GM12873 (cell line): ENCODE measurements around the gene BAZ2B.

Experiments
- TF ChIP-seq, protein P1 (sequence below): IDR thresholded peaks from 2 replicates; pipeline ENCODE4 v1.5.1; 2012; ENCODE audit warnings: low read depth, mild to moderate bottlenecking, moderate library complexity, low read length, control low read depth; ENCODE audit not compliant: insufficient read depth; ENCODE audit errors: missing control alignments

The BAZ2B gene, protein sequence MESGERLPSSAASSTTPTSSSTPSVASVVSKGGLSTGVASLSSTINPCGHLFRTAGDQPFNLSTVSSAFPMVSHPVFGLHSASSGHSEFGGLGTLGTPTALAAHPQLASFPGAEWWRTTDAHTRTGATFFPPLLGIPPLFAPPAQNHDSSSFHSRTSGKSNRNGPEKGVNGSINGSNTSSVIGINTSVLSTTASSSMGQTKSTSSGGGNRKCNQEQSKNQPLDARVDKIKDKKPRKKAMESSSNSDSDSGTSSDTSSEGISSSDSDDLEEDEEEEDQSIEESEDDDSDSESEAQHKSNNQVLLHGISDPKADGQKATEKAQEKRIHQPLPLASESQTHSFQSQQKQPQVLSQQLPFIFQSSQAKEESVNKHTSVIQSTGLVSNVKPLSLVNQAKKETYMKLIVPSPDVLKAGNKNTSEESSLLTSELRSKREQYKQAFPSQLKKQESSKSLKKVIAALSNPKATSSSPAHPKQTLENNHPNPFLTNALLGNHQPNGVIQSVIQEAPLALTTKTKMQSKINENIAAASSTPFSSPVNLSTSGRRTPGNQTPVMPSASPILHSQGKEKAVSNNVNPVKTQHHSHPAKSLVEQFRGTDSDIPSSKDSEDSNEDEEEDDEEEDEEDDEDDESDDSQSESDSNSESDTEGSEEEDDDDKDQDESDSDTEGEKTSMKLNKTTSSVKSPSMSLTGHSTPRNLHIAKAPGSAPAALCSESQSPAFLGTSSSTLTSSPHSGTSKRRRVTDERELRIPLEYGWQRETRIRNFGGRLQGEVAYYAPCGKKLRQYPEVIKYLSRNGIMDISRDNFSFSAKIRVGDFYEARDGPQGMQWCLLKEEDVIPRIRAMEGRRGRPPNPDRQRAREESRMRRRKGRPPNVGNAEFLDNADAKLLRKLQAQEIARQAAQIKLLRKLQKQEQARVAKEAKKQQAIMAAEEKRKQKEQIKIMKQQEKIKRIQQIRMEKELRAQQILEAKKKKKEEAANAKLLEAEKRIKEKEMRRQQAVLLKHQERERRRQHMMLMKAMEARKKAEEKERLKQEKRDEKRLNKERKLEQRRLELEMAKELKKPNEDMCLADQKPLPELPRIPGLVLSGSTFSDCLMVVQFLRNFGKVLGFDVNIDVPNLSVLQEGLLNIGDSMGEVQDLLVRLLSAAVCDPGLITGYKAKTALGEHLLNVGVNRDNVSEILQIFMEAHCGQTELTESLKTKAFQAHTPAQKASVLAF (N-terminal part only)

DNA sequence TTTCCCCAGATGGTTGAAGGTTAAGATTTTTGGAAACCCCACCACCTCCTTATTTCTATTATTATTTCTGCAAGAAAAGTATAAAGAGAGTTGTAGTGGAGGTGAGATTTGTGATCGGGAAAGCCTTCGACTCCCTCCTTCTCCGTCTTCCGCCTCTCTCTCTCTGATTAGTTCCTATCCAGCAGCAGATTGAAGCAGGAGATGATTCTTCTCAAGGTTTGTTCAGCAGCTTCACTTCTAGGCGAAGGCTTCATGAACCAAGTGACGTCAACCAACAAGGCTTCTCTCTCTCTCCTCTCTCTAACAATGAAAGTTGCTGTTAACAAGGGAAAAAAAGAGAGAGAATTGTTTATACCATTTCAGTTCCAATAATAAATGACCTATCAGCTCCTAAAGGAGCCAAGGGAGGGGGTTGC, at the start of gene BAZ2B:
TSS of gene BAZ2B (minus strand) at position 263 of the 416 bp plus-strand sequence. CDS start 137,829 bp downstream, outside the sequence.
- TF ChIP-seq, protein P1, sequence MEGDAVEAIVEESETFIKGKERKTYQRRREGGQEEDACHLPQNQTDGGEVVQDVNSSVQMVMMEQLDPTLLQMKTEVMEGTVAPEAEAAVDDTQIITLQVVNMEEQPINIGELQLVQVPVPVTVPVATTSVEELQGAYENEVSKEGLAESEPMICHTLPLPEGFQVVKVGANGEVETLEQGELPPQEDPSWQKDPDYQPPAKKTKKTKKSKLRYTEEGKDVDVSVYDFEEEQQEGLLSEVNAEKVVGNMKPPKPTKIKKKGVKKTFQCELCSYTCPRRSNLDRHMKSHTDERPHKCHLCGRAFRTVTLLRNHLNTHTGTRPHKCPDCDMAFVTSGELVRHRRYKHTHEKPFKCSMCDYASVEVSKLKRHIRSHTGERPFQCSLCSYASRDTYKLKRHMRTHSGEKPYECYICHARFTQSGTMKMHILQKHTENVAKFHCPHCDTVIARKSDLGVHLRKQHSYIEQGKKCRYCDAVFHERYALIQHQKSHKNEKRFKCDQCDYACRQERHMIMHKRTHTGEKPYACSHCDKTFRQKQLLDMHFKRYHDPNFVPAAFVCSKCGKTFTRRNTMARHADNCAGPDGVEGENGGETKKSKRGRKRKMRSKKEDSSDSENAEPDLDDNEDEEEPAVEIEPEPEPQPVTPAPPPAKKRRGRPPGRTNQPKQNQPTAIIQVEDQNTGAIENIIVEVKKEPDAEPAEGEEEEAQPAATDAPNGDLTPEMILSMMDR: no peak

DNA sequence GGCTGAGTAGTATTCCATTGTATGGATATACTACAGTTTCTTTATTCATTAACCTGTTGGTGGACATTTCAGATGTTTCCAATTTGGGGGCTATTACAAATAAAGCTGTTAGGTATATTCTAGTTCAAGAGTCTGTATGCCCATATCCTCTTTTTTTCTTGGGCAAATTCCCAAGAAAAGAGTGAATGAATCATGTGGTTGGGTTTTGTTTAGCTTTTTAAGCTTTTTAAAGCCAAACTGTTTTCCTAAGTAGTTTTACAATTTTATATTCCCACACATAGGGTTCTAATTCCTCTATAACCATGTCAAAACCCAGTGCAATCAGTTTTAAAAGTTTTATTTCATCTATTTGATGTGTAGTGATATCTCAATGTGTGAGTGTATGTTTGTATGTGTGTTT, 44.9 kb upstream of the BAZ2B start:
- TF ChIP-seq, protein P1: no peak

DNA sequence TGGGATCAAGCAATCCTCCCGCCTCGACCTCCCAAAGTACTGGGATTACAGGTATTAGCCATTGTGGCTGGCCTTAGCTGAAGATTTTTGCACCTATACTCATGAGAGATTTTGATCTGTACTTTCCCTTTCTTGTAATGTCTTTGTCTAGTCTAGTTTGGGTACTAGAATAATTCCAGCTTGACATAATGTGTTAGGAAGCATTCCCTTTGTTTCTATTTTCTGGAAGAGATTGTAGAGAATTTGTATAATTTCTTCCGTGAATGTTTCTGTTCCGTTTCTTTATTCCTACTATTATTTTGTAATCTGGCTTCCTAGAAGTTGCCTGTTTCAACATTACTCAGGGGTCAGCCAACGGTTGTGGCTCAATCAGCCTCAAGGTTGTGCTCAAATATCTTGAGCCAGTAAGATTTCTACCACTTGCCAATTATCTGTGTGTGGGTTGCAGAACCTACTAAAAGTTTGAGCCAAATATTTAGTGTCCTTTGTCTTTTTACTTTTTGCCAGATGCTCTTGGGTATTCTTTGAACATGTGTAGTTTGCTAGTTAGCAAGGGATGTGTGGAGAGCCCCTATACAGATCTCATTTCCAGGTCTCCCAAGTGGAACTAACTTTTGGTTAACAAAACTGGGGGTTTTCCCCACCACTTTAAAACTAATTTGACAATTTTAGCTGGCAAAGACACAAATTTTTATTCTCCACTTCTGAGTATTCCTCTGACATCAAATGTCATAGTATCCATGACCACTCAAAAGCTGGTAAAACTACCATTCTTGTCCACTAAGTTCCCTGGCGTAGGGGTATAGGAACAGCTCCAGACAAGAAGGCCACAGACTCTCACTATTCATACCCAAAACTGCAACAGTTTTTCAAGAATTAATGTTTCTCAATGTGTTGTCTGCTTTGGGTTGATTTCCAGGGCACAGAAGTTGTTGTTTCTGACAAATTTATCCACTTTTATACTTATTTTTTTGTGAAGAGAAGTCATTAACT, 42.8 kb upstream of the BAZ2B start:
- TF ChIP-seq, protein P1: no peak

DNA sequence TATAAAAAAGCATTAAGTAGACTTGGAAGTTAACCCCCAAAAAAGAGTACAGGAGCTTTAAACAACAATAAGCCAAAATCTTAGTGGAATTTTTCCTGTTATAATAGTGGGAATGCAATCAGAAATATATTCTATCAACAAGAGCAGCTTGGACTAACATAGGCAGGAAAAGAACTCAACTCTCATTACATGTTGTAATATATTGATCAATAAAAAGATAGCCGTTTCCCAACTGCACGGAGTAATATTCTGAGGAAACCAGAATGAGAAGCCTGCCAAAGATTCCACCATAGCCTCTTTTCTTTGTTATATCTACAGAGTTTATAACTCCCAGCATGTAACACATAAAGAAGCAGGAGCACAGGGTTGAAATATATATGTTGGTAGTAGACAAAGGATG, 37.6 kb upstream of the BAZ2B start:
- TF ChIP-seq, protein P1: no peak

DNA sequence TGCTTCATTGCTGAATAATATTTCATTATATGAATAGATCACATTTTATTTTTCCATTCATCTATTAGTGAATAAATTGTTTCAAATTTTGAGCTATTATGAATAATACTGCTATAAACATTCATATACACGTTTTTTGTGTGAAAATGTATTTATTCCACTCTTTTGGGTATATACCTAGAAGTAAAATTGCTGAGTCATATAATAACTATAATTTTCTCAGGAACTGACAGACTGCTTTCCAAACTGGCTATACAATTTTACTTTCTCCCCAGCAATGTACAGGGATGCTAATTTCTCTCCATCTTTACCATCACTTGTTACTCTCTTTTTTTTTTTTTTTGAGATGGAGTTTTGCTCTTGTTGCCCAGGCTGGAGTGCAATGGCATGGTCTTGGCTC, 35.5 kb upstream of the BAZ2B start:
- TF ChIP-seq, protein P1: no peak

DNA sequence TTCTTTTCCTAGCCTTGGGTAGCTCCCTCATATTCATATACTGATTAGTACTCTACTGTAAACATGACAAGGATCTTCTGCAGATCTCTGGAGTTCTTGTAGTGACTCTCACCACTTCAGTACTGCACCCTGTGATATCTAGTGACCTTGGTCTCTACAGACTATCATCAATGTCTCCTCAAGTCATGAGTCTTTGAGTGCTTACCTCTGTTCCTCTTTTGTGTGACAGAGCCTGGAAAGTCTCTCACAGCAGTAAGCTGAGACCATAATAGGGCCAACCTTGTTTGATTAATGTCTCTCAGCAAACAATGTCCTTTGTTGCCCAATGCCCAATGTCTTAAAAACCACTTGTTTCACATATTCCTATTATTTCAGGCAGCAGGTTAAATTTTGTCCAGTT, 34.2 kb upstream of the BAZ2B start:
- TF ChIP-seq, protein P1: no peak
